ENCODE measurements around the gene HAUS7. TPM values are rescaled to one million over a fixed set of nuclear protein-coding genes. Genes with fewer than 3 reads are reported as not detected.

The HAUS7 gene
- total and polyA plus RNA-seq, 9 donors = 9.3 to 28.7 (median 18.7) TPM

DNA sequence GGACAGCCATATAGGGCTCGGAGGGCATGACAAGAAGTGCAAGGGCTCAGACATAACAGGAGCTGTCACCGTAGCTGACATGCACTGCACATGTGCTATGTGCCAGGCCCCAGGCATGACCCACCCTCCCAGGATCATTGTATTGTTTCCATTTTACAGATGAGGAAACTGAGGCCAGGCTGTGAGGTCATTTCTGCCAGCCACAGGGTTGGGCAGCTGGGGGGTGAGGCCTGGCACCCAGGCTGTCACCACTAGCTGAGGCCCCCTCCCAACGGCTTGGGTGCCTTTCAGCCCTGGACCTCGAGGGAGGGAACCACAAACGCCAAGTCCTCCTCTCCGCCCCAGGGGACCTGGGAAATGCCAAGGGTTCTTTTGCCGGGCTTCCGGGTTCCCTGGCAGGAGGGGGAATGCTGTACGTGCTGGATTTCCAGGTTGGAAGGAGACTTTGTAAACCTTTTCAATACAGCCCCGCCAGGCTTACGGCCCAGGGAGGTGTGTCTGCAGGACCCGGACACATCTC is 37.2 kb downstream of the HAUS7 start:
- no peaks in the 10 kb centered on the region for H3K9me3 ChIP-seq
- H3K36me3 ChIP-seq = no peaks in the 10 kb centered on the region
- H3K27ac ChIP-seq = no peak overlapping the region
- no peaks in the 10 kb centered on the region for H3K4me1 ChIP-seq (ENCODE audit: insufficient read depth)
- no peaks in the 10 kb centered on the region for H3K27me3 ChIP-seq
- no peak overlapping the region for H3K4me3 ChIP-seq
- TF ChIP-seq POLR2A (IDR thresholded peaks at IDR 0.05) = no peak
- TF ChIP-seq EP300 (IDR thresholded peaks at IDR 0.05) = no peak
- TF ChIP-seq, protein P1, sequence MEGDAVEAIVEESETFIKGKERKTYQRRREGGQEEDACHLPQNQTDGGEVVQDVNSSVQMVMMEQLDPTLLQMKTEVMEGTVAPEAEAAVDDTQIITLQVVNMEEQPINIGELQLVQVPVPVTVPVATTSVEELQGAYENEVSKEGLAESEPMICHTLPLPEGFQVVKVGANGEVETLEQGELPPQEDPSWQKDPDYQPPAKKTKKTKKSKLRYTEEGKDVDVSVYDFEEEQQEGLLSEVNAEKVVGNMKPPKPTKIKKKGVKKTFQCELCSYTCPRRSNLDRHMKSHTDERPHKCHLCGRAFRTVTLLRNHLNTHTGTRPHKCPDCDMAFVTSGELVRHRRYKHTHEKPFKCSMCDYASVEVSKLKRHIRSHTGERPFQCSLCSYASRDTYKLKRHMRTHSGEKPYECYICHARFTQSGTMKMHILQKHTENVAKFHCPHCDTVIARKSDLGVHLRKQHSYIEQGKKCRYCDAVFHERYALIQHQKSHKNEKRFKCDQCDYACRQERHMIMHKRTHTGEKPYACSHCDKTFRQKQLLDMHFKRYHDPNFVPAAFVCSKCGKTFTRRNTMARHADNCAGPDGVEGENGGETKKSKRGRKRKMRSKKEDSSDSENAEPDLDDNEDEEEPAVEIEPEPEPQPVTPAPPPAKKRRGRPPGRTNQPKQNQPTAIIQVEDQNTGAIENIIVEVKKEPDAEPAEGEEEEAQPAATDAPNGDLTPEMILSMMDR (IDR thresholded peaks at IDR 0.05) = no peak
- WGBS, 3 donors = 67 to 77% (median 73%) methylated on average over 12 of the region's 12 CpGs
- DNase-seq = no peak
- intact Hi-C loops (cut with DNase I) = loop anchor here in 1 of 4 donors (10.0 kb wide), 1 partner anchor 398 kb away; no protein-coding TSS in a partner anchor

DNA sequence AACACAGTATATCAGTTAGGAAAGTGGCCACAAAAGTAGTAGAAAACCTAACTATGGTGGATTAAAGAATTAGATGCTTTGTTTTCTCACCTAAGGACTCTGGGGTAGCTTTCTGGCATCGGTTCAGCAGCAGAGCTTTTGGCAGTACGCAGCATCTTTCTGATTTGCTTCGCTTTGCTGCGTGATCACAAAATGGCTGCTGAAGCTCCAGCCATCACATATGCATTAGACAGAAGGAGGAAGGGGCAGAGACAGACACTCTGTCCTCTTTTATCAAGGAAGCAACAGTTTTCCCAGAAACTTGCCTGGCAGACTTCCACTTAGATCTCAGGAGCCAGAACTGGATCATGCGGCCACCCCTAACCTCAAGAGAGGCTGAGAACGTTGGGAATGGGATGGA is 39.6 kb downstream of the HAUS7 start:
- DNase-seq = no peak
- WGBS, 3 donors = 75 to 85% (median 81%) methylated on average over 6 of the region's 6 CpGs
- Histone ChIP-seq H3K4me3 (no peak overlapping the region), H3K4me1 (ENCODE audit: insufficient read depth) (no peaks in the 10 kb centered on the region), H3K9me3 (no peaks in the 10 kb centered on the region), H3K27ac (no peak overlapping the region), H3K36me3 (no peaks in the 10 kb centered on the region), H3K27me3 (no peaks in the 10 kb centered on the region)
- intact Hi-C loops (cut with DNase I) = loop anchor here in 1 of 4 donors (10.0 kb wide), 1 partner anchor 396 kb away; no protein-coding TSS in a partner anchor
- TF ChIP-seq POLR2A (IDR thresholded peaks at IDR 0.05) = no peak
- TF ChIP-seq, protein P1 (IDR thresholded peaks at IDR 0.05) = no peak
- no peak for TF ChIP-seq EP300 (IDR thresholded peaks at IDR 0.05)

DNA sequence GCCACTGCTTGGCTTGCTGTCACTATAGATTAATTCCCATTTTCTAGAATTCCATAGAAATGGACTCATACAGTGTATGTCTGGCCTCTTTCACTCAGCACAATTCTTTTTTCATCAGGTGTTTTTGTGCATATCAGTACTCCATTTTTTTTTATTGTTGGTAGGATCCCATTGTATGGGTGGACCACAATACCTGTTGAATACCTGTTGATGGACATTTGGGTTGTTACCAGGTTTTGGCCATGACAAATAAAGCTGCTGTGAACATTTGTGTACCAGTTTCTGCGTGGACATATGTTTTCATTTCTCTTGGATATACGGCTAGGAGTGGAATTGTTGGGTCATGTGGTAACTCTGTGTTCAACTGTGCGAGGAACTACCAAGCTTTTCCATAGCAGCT is 44.2 kb downstream of the HAUS7 start:
- intact Hi-C loops (cut with DNase I) = no loop called here
- DNase-seq = no peak
- no peaks in the 10 kb centered on the region for H3K9me3 ChIP-seq
- no peak overlapping the region for H3K27ac ChIP-seq
- H3K36me3 ChIP-seq = no peaks in the 10 kb centered on the region
- no peak overlapping the region for H3K4me3 ChIP-seq
- no peaks in the 10 kb centered on the region for H3K4me1 ChIP-seq (ENCODE audit: insufficient read depth)
- no peaks in the 10 kb centered on the region for H3K27me3 ChIP-seq
- WGBS, 3 donors = 83 to 84% (median 83%) methylated on average over 3 of the region's 3 CpGs
- TF ChIP-seq EP300 (IDR thresholded peaks at IDR 0.05) (no peak), POLR2A (IDR thresholded peaks at IDR 0.05) (no peak)
- TF ChIP-seq, protein P1 (IDR thresholded peaks at IDR 0.05) = no peak

DNA sequence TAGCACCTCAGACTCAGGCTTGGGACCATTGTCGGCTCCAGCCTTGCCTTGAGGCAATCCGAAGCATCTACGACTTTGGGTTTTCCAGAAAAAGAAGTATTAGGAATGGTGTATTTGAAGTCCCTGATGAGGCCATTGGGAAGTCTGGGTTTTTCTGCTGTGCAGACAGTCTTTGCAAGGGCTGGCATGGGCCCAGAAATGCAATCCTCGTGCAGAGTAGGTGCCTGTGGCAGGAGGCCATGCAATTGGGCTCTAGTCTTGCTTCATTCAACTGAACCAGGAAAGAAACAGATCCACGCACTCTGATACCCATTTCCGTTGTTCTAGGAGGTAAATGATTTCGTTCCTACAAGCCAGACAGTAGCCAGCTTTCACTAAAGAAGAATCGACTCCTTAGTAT is 46.7 kb downstream of the HAUS7 start:
- H3K4me1 ChIP-seq (ENCODE audit: insufficient read depth) = no peaks in the 10 kb centered on the region
- WGBS, 3 donors = 77 to 82% (median 80%) methylated on average over 8 of the region's 8 CpGs
- peak in 2 of 5 donors; percentile 28 to 65 for DNase-seq

More for the DNA sequence above, 46.7 kb downstream of the HAUS7 start:
- no peaks in the 10 kb centered on the region for H3K36me3 ChIP-seq
- intact Hi-C loops (cut with DNase I) = no loop called here
- no peak overlapping the region for H3K4me3 ChIP-seq
- H3K27me3 ChIP-seq = no peaks in the 10 kb centered on the region
- no peaks in the 10 kb centered on the region for H3K9me3 ChIP-seq
- TF ChIP-seq, protein P1 (IDR thresholded peaks at IDR 0.05) = no peak
- TF ChIP-seq EP300 (IDR thresholded peaks at IDR 0.05) = no peak
- no peak for TF ChIP-seq POLR2A (IDR thresholded peaks at IDR 0.05)
- H3K27ac ChIP-seq = no peak overlapping the region
